LoVo (cell line): ENCODE data around the gene UTF1.

Experiments used
- DNase-seq: peaks from one replicate; pipeline ENCODE4 v3.0.0-alpha.2; 2016; ENCODE audit warnings: low spot score

Gene UTF1

GRCh38 chr10:133230044-133230361 lies at the start of gene UTF1:
TSS of gene UTF1 (plus strand) at chr10:133230217. CDS start at chr10:133230289, 72 bp downstream.
- DNase-seq = no peak

DNA sequence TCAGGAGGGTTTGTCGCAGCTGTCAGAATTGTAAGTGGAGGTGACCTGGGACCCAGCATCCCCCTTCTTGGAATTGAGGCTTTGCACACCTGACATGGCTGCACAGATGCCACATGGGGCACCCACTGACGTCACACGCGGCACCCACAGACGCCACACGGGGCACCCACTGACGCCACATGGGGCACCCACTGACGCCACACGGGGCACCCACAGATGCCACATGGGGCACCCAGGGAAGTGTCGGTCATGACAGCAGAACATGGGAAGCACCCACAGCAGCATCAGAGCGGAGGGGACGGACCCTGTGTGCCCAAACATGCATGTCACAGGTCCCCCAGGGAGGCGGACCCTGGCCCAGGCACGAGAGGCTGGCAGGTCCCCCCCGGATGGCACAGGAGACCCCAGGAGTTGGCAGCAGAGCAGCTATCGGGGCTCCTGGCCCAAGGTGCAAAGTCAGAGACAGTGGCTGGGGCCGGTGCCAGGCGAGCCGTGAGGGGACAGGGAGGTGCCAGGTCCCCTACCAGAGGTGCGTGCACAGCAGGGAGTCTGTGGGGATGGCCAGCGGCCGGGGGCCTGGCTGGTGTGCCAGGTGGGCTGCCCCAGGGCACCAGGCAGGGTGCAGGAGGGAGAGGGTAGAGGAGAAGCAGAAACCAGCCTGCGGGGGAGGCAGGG lies 48.9 kb upstream of the UTF1 start:
- DNase-seq = no peak

DNA sequence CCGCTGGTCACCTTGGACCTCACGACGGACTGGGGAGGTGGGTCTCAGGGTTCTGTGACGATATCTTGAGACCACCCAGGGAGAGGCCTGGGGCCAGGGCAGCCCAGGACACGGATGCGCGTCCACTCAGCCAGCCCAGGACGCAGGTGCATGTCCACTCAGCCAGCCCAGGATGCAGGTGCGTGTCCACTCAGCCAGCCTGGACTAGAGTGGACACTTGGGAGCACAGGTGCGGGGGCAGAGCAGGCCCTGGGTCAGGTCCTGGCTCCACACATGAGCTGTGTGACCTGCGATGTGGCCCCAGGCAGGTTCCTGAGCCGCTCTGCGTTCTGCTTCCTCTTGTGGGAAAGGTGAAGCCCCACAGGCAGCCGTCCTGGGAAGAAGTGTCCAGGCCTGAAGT lies 47.8 kb upstream of the UTF1 start:
- DNase-seq = no peak

GRCh38 chr10:133182791-133183645 lies 47.0 kb upstream of the UTF1 start:
- DNase-seq = no peak

DNA sequence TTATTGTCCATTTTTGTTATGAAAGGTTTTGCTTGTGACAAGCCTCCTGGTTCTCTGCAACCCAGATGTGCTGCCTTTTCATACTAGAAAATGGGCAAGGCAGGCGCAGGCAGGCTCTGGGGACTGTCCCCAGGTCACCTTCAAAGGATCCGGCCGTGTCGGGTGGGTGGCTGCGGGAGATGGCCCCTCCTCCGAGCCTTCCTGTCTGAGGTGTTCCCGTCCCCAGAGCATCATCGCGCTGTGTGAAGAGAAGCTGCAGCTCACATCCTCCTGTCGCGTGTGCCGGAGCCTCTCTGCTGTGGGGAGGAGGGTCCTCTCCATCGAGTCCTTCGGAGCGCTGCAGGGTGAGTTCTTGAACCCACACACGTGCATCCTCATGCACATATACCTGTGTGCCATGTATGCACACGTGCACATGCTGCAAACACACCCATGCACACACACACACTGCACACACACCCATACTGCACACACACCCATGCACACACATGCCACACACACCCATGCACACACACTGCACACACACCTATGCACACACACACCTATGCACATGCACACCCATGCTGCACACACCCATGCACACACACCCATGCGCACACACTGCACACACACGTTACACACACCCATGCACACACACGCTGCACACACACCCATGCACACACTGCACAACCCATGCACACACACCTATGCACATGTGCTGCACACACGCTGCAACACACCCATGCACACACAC lies 46.2 kb upstream of the UTF1 start:
- DNase-seq = no peak

DNA sequence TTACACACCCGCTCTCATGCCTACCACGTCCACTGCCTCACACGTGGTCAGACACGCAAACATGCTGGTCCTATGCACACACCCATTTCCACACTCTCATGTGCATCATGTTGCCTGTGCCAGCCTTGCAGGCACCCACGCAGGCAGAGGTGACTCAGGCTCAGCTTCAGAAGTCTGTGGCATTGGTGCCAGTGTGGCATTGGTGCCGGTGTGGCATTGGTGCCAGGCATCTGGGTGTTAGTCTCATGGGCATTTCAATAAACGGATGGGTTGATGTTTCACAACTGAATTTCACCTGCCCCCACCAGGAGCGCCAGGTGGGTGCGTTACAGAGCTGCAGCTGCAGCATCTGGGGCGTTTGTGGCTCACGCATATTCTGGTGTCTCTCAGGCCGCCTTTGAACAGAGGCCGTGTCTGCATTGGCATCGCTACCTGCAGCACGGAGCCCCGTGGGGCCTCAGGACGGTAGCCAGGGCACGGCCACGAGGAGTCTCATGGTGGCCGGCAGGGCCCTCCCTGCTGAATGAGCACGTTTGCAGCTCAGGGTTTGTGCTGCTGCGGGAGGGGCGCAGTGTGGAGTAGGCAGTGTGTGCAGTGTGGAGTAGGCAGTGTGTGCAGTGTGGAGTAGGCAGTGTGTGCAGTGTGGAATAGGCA lies 45.3 kb upstream of the UTF1 start:
- no peak for DNase-seq

- no peak for DNase-seq
These were observed 44.6 kb upstream of the UTF1 start for GRCh38 chr10:133185421-133185820.

DNA sequence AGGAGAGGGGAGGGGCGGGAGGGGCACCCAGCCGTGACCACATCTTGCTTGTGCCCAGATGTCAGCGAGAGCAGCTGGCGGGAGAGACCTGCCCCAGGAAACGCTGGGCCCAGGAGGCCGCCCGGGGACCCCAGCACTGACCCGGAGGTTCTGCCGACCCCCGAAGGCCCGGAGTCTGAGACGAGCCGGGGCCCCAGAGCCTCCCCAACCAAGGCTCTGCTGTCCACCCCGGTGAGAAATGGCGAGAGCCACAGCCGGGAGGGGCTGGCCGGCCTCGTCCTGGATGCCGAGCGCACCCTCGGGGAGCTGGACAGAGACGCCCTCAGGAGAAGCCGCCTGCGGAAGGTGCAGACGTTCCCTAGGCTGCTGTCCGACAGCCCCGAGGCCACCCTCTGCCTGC lies 44.1 kb upstream of the UTF1 start:
- DNase-seq = no peak

DNA sequence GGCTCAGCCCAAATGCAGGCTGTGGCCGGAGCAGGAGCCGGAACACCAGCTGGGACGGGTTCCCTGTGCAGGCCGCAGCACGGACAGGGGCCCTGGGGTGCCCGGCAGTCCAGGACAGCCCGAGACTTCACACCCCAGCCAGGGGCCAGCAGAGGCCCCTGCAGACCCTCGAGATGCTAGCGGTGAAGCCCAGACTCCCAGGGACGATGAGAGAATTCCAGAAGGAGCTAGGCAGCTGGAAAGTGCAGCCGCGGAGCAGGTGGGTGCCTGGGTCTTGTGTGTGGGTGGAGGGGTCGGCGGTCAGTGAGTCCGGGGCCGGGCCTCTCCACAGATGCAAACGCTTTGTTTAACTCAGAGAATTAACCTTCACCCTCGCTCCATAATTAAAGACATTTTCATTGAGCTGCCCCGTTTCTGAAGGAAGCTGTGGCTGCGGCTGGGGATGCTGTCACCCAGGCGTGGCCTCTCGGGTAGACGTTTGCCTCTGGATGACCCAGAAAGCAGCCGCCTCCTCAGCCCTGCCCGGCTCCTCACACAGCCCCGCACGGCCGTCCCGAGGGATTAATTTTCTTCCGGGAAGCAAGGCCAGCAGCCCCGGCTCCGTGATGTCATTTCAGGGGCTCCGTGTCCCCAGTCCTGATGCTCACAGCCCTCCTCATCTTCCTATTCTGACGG lies 43.5 kb upstream of the UTF1 start:
- DNase-seq = no peak

DNA sequence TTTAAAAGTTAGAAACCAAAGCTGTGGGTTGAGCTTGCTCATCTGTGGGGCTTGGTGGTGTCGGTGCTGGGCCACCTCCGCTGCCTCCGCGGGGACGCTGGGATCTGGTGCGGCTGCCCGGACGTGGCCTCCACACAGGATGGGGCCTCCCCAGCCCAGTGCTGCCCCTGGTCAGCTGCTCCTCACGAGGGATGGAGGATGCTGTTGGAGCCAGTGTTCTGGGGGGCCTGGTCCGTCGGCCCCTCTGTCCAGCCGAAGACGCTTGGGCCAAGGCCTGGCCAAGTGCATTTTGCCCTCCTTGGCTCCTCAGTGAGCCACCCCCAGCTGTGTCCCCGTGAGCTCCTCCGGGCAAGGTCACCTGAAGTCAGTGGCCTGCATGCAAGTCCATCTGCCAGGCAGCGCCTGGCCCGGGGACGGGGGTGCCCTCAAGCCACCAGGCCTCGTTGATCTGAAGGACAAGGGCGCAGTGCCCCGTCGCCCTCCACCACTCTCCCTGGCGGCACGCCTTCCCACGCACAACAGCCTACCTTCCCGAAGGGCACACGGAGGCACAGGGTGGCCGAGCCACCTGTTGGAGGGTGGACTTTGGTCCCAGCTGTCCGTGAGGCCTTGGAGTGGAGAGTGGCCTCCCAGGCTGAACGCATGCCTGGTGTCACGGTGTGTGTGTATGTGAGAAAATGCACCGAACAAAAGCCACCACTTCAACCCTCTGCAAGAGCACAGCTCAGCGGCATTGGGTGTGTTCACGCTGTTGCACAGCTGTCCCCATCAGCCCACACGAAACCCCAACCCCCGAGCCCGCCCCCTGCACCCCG lies 42.7 kb upstream of the UTF1 start:
- DNase-seq = no peak

DNA sequence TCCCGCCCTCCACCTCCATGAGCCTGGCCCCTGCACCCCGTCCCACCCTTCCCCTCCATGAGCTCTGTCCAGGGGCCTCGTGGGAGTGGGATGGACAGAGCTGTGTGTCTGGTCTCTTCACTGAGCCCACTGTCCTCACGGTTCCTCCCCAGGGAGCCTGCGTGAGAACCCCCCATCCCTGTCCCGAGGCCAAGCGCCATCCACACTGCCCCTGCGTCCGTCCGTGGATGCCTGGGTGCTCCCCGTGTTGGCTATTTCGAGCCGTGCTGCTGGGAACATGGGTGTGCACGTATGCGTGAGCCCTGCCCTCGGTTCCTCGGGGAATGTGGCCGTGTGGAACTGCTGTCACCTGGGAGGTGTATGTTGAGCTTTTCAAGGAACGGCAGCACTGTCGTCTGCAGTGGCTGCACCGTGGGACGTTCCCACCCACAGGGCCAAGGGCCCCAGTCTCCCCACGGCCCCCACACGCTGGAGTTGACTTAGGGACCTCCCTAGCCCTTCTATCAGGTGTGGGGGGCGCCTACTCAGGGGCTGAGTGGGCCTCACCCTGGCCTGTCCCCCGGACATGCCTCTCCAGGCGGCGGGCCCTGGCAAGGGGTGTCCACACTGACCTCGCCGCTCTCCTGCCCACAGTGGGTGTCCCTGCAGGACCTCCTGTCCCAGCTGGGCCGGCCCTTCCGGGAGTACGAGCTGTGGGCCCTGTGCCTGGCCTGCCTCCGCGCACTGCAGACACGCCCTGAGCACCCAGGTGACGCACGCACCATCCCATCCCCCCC lies 41.9 kb upstream of the UTF1 start:
- no peak for DNase-seq

DNA sequence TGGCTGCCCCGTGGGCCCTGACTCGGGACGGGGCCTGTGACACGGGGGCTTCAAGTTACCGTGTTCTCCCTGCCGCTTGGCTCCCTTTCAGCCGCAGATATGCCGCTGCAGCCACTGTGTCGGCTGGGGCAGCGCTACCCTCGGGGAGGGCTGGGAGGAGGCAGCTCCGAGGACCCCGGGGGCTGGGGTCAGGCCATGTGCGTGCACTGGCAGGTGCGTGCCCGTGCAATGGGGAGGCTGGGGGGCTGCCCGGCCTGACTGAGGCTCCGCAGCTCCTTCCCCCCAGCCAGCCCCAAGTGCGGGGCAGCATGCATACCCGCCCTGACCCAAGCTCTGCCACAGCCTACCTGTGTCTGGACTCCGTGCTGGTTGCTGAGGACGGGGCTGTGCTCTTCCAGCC lies 40.8 kb upstream of the UTF1 start:
- no peak for DNase-seq

GRCh38 chr10:133189726-133190125 lies 40.3 kb upstream of the UTF1 start:
- DNase-seq = no peak

DNA sequence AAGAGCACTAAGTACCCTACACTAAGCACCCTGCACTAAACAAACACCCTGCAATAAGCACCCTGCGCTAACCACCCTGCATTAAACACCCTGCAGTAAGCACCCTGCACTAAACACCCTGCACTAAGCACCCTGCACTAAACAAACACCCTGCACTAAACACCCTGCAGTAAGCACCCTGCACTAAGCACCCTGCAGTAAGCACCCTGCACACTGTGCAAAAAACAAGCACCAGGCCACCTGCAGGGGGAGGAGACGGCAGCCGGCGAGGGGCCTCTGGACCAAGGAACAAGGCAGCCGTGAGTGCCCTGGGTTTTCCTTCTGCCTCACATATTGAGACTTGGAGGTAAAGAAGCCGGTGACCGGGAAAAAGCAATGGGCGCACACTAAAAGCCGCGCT lies 39.8 kb upstream of the UTF1 start:
- no peak for DNase-seq

GRCh38 chr10:133191651-133192050 lies 38.4 kb upstream of the UTF1 start:
- no peak for DNase-seq

DNA sequence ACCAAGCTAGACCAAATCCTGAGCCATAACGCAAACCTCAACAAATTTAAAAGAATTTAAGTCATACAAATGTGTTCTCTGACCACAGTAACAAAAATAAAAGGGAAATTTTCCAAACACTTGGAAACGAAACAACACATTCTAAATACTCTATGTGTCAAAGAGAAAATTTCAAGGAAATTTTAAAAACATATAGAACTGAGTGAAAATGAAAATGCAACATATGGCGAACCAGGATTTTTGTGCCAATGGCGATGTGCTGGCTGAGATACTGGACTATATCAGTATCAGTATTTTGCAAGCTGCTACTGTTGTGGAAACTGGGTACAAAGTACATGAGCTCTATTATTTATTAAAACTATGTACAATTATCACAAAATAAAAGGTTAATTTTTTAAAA lies 35.9 kb upstream of the UTF1 start:
- DNase-seq = no peak

GRCh38 chr10:133195096-133195495 lies 34.9 kb upstream of the UTF1 start:
- DNase-seq = no peak

GRCh38 chr10:133195611-133196010 lies 34.4 kb upstream of the UTF1 start:
- DNase-seq = no peak

DNA sequence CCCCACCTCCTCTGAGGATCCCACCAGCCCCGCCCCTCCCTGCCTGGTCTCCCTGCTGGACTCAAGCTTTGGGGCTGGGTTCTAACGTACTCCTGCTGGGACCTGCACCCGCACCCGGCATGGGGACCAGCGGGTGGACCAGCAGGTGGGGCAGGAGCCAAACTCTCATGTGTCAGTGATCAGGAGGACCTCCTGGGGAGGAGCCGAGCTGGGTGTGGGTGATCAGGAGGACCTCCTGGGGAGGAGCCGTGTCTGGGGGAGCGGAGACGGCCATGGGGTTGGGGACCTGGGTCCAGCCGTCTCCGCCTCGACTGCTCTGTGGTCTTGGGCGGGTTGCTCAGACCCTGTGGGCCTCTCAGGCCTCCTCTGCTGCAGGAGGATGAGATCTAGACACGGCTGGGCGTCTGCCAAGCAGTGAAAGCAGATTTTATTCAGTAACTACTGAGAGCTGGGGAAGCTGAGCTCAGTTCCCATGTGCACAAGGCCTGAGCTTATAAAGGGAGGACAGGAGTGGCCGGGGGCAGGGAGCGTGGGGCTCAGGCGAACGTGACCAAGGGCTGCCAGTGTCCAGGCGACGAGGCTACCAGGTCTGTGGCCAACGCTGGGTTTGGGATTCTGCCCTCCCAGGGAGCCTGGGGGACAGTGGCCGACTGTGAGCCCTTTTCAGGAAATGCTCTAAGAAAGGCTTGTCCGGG lies 33.6 kb upstream of the UTF1 start:
- DNase-seq = no peak
